Osteocyte (in vitro differentiated cells): ENCODE results near the gene NDUFB11. TPM values are rescaled to one million over a fixed set of nuclear protein-coding genes. Genes with fewer than 3 reads are reported as not detected.

Source experiments
- DNase-seq: peaks from one replicate; pipeline ENCODE4 v3.0.0; 2021; ENCODE audit warnings: mixed read lengths; ENCODE audit not compliant: unreplicated experiment; ENCODE audit errors: extremely low spot score
- H3K27ac Mint-ChIP-seq: one replicate; pipeline ENCODE4 v1.8.0; 2021; ENCODE audit warnings: mild to moderate bottlenecking, mixed read lengths; ENCODE audit not compliant: unreplicated experiment
- H3K27me3 Mint-ChIP-seq: one replicate; pipeline ENCODE4 v1.8.0; 2021; ENCODE audit warnings: mixed read lengths; ENCODE audit not compliant: unreplicated experiment
- H3K36me3 Mint-ChIP-seq: one replicate; pipeline ENCODE4 v1.8.0; 2021; ENCODE audit warnings: mixed read lengths; ENCODE audit not compliant: unreplicated experiment
- H3K4me1 Mint-ChIP-seq: one replicate; pipeline ENCODE4 v1.8.0; 2021; ENCODE audit warnings: mixed read lengths; ENCODE audit not compliant: unreplicated experiment
- H3K4me3 Mint-ChIP-seq: one replicate; pipeline ENCODE4 v1.8.0; 2021; ENCODE audit warnings: mild to moderate bottlenecking, moderate library complexity, mixed read lengths; ENCODE audit not compliant: unreplicated experiment
- H3K9me3 Mint-ChIP-seq: one replicate; pipeline ENCODE4 v1.8.0; 2021; ENCODE audit warnings: mixed read lengths; ENCODE audit not compliant: unreplicated experiment
- CTCF ChIP-seq: fragments of 200-600 bp; sonication (generic); IDR thresholded peaks from 2 replicates; pipeline ENCODE4 v1.5.0; 2021; ENCODE audit warnings: antibody characterized with exemption, mild to moderate bottlenecking, moderate library complexity
- total RNA-seq: library from RNA; stranded (reverse); gene quantifications from 2 replicates; pipeline ENCODE4 v1.2.1, GENCODE V29; 2021

NDUFB11 gene
- total RNA-seq, 1 donor from 2014 or later: 83.6 TPM

- Mint-ChIP-seq H3K4me3 (no peak overlapping the region), H3K27me3 (no peaks in the 10 kb centered on the region), H3K4me1 (no peaks in the 10 kb centered on the region), H3K9me3 (no peaks in the 10 kb centered on the region), H3K36me3 (no peaks in the 10 kb centered on the region), H3K27ac (no peak overlapping the region)
- TF ChIP-seq CTCF: no peak
- DNase-seq: no peak
Observed at GRCh38 chrX:47164420-47164819, 19.9 kb upstream of the NDUFB11 start.

- no peaks in the 10 kb centered on the region for H3K4me1 Mint-ChIP-seq
- TF ChIP-seq CTCF: no peak
- no peak overlapping the region for H3K27ac Mint-ChIP-seq
- no peaks in the 10 kb centered on the region for H3K27me3 Mint-ChIP-seq
- no peak overlapping the region for H3K4me3 Mint-ChIP-seq
- no peak for DNase-seq
- peaks cover 2% of the 10 kb centered on the region for H3K36me3 Mint-ChIP-seq
- no peaks in the 10 kb centered on the region for H3K9me3 Mint-ChIP-seq
Observed at GRCh38 chrX:47162927-47163583, 18.6 kb upstream of the NDUFB11 start.

GRCh38 chrX:47160781-47161180 is 16.3 kb upstream of the NDUFB11 start:
- no peak for TF ChIP-seq CTCF
- no peaks in the 10 kb centered on the region for H3K27me3 Mint-ChIP-seq
- peaks cover 5% of the 10 kb centered on the region for H3K36me3 Mint-ChIP-seq
- DNase-seq: no peak
- no peak overlapping the region for H3K4me3 Mint-ChIP-seq
- no peak overlapping the region for H3K27ac Mint-ChIP-seq
- H3K4me1 Mint-ChIP-seq: no peaks in the 10 kb centered on the region
- no peaks in the 10 kb centered on the region for H3K9me3 Mint-ChIP-seq

- no peak for DNase-seq
- Mint-ChIP-seq H3K4me3 (no peak overlapping the region), H3K27ac (no peak overlapping the region), H3K27me3 (no peaks in the 10 kb centered on the region), H3K4me1 (no peaks in the 10 kb centered on the region), H3K36me3 (peaks cover 5% of the 10 kb centered on the region), H3K9me3 (no peaks in the 10 kb centered on the region)
- TF ChIP-seq CTCF: no peak
Observed at GRCh38 chrX:47158781-47159180, 14.3 kb upstream of the NDUFB11 start.

- no peak overlapping the region for H3K27ac Mint-ChIP-seq
- no peaks in the 10 kb centered on the region for H3K9me3 Mint-ChIP-seq
- DNase-seq: no peak
- no peaks in the 10 kb centered on the region for H3K4me1 Mint-ChIP-seq
- no peak for TF ChIP-seq CTCF
- H3K36me3 Mint-ChIP-seq: peaks cover 5% of the 10 kb centered on the region
- H3K4me3 Mint-ChIP-seq: no peak overlapping the region
- H3K27me3 Mint-ChIP-seq: no peaks in the 10 kb centered on the region
Observed at GRCh38 chrX:47158131-47158530, 13.6 kb upstream of the NDUFB11 start.
